EH (cell line): Measurements from ENCODE around the gene DNASE1.
A peak's percentile ranks its signal among the peaks of the same experiment; 100 is the strongest.

Experiments used
- DNase-seq: peaks from one replicate; pipeline ENCODE4 v3.0.0-alpha.2; 2015; ENCODE audit warnings: low read depth

The DNASE1 gene

DNA sequence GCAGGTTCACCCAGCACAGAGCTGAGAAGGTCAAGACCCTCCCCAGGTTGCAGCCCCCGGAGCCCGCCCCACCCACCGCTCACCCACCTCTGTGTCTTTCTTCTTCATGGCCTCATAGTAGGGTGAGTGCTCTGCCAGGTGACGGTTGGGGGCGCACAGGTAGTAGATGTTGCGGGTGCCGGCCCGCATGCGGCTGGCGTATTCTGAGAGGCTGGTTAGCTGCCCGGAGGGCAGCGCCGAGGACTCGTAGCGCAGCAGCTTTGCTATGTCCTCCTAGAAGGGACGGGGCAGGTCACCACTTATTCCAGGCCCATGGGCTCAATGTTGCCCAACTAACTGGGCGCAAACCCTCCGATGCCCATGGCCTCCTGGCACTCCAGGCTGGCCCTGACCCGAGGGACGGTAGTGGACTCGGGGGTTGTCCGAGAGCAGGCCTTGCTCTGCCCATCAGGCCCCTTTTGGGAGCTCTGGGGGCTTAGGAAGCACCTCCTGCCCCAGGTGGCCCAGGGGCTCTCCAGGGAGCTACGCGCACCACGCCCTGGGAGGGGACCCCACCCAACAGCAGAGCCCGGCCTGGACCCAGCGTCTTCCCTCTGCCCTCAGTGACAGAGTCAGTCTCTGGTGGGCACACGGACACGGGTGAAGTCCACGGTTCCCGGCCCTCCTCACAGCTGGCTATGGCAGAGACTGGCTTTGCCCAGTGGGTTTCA, 9.9 kb downstream of the DNASE1 start:
- no peak for DNase-seq

DNA sequence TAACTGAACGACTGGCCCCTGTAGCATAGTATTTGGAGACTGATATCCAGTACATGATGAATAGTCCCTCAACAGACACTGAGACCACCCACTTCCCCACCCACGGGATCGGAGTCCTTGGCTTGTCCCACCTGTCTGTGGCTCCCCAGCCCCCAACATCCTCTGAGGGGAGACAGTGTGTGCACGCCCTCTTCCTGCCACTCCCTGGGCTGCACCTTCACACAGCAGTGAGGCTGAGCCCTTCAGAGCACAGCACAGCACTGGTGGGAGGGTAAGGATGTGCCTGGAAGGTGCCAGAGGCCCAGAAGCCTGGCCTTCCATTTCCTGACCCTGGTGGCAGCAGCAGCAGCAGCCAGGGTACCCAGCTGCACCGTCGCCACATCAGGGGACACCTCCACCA, 11.0 kb downstream of the DNASE1 start:
- DNase-seq = no peak

DNA sequence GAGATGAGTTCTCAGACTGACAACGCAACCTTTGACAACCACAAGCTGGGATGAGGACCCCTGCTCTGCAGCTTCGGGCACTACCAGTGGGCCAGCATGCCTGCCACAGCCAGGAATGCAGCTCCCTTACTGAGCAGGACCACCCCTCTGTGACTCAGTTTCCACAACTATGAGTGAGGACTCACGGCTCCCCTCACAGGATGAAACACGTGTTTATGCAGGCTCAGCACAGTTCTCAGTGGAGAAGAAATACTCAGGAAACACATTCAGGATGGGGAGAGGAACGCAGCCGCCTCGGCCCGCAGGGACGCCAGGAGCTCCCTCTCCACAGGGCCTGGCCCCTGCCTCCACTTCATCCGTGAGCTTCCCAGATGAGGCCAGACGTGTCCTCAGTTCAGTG, 14.1 kb downstream of the DNASE1 start:
- DNase-seq = no peak

DNA sequence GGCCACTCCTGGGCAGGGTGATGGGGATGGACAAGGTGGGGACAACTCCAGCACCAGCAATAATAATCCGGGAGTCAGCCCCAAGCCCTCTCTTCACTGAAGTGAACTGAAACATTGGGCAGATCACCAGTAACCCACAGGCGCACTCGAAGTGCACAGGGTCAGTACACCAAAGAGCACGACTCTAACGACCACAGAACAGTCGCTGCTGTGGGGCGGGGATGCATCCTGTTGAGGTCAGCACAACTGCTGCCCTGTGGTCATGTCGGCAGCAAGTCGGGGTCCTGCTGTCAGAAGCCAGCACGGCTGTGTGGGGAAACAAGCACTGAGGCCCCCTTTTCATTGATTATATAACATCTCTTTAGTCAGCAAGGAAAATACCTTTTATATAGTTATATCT, 14.6 kb downstream of the DNASE1 start:
- DNase-seq = no peak

DNA sequence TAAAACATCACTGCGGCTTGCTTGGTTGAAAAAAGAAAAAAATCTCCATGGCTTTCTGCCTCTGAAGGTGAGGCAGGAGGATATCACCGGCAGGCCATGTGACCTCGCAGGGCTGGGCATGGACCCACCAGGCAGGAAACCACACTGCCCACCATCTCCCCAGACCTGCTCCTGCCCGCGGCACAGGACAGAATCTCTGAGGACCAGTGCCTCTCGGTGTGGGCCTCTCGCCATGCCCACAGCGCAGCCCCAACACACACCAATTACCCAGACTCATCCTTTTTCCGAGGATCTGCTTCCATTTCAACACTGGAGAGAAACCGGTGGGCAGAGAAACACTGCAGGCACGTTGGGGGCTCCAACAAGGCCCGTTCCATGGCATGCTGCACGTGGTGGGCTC, 16.2 kb downstream of the DNASE1 start:
- DNase-seq = no peak

DNA sequence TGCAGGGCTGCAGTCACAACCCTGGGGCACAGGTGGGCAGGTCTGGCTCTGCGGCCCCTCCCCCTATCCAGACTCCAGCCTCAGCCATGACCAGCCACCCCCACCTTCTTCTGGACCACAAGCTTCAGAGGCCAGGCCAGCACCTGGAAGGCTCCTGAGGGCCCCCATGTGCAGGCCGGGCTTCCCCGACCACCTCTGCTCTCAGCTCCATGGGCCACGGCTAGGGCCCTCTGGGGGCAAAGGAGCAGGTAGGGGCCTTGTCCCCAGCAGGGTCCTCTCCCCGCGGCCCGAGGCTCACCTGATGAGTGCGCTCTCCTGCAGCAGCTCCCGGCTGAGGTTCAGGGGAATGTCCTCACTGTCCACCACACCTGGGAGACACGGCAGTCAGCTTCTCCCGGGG, 16.9 kb downstream of the DNASE1 start:
- DNase-seq = no peak

DNA sequence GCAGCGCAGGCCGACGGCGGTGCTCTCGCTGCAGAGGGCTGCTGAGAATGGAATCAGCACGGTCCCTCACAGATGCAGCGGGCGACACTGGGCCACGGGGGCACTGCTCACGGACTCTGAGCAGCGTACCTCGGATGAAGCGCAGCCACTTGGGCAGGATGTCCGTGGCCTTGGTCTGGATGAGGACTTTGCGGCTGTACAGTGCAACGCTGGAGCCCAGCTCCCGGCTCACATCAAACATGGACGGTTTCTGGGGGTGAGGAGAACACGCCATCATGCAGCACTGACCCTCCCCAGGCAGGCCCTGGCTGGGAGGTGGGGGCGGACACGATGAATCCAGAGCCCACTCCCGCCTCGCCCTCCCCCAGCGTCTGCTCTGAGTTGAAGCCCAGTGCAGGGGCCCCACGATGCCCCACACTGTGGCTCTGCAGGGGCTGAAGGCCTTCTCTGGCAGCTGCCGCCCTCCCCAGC, 18.1 kb downstream of the DNASE1 start:
- DNase-seq = no peak

DNA sequence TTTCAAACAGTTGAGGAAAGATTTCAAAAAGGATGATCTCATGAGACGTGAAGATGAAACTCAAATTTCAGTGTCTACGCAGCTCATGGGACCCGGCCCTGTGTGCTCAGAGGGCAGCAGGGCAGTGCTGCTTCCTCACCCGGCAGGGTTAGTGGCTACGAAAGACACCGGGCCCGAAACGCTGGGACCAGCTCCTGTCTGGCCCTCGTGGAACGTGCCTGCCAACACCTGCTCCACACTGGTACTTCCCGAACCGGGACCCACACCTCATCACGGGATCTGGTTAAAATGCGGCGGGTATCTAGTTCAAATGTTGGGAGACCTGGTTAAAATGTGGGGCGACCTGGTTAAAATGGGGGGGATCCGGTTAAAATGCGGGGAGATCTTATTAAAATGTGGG, 18.7 kb downstream of the DNASE1 start:
- DNase-seq = no peak

DNA sequence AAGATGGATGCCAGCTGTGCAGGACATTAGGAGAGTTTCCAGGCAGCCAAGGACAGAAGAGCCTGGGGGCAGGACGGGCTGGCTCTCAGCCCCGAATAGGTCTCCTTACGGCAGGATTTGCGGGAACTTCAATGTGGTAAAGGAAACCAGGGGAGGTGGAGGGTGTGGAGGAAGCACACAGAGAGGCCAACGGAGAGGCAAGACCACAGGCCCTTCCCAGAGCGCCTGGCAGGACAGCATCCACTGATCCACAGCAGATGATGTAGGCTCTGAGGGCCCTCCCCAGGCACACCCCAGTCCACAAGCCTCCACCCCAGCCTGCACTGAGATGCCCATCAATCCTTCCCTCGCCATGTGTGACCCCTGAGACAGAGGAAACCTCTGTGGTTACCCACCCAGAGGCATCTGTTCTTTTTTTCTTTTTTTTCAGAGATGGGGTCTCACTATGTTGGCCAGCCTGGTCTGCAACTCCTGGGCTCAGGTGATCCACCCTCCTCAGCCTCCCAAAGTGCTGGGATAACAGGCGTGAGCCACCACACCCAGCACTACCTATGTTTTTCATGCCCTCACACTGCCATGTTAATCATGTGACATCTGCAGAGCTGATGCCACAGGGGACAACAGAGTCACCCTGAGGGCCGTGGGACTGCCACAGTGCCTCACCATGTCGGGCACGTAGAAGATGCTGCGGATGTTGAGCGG, 19.3 kb downstream of the DNASE1 start:
- no peak for DNase-seq

DNA sequence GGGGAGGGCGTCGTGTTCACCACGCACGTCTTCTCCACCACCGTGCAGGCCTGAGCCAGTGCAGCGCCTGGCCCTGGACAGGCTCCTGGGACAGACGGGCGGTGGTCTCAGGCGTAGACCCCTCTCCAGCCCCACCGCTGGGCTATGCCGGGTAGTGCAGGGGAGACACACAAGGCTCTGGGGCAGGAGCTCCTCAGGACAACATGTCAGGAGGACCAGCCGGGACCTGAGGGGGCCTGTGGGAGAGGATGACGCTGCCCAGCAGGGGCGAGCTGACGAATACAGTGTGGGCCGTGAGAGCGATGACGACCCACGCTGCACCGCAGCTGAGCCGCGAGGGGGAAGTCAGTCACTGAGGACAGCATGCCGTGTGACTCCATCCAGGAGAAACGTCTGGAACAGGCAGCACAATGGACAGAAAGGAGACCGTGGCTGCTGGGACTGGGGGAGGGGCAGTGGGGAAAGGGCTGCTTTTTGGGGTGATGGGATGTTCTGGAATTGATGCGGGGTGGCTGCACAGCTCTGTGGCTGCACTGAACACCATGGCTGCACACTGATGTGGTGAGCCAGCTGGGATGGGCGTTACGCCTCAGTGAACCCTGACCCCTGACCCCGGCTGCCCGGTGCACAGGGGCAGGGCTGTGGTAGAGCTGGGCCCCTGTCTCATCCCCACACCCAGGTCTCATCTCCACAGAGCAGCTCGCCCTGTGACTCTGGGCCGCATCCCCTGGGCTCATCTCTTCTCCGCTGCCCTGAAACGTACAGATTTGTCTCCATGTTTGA, 20.2 kb downstream of the DNASE1 start:
- no peak for DNase-seq

DNA sequence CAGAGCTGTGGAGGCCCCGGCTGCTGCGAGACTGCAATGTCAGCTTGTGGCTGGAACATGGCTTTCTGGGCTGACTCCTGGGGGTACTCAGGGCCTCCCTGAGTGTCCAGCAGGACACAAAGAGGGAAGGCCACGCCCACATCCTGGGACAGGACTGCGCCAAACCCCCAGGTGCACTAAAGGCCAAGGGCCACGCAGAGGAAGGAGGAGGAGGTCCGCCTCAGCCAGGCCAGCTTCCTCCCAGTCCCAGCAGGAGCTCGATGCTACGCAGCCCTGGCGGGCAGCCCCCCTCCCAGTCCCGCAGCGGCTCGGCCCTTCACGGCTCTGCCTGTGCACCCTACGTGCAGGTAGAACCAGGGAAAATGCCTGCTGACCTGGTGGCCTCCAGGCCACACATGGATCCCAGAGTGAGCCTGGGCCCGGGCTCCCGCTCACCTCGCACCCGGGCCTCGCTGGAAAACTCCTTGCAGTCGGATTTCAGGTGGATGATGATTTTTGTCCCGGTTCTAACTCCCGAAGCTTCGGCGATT, 21.2 kb downstream of the DNASE1 start:
- no peak for DNase-seq

DNA sequence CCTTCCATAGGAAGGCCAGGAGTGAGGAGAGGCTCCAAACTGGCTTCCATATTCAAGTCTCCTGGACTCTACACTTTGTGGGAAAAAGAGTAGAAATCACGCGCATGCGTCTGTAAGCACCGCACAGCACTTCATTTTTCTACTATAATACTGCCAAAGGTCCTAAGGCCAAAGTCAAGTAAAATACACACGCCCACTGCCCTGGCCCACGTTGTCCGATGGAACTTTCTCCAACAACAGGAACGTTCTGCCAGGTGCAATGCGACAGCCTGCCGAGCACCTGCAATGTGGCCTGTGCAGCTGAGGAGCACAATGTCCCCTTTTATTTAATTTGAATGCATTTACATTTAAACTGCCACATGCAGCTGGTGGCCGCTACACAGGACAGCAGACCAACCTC, 23.5 kb downstream of the DNASE1 start:
- no peak for DNase-seq

DNA sequence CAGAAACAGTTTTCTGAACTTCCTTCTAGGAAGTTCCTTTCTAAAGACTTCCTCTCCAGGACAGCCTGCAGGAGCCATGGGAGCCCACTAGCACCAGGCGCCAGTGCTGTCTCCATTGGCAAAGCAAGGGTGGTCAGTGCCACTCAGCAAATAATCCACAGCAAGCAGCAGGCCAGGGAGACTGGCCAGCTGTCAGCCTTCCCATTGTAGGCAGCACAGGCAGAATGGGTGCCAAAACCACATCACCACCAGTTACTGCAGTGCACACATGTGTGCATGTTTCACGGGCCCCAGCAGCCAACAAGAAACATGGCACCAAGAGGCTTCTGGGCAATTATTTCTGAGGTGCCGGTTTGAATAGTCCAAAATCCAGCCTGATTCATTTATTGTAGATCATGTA, 26.7 kb downstream of the DNASE1 start:
- DNase-seq = no peak

DNA sequence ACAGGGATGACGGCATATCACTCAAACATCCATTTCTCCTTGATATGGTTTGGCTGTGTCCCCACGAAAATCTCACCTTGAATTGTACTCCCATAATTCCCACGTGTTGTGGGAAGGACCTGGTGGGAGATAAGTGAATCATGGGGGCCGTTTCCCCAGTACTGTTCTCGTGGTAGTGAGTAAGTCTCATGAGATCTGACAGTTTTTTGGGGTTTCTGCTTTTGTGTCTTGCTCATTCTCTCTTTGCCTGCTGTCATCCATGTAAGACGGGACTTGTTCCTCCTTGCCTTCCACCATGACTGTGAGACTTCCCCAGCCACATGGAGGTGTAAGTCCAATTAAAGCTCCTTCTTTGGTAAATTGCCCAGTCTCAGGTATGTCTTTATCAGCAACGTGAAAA, 32.5 kb downstream of the DNASE1 start:
- DNase-seq = no peak

DNA sequence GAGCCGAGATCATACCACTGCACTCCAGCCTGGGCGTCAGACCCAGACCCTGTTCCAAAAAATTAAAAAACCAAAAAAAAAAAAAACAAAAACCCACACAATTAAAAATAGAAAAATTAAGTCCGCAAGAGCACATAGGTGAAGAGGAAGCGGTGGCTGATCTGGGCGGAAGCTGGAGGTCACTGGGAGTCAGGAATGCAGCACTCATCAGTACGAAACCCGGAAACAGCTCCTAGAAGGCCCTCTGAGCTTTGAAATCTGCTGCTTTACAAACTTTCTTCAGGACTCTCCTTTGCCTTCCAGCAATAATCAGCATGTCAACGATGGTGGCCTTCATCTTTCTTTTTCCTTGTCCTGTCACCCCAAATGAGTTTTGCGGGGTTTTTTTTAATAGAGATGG, 33.3 kb downstream of the DNASE1 start:
- no peak for DNase-seq

DNA sequence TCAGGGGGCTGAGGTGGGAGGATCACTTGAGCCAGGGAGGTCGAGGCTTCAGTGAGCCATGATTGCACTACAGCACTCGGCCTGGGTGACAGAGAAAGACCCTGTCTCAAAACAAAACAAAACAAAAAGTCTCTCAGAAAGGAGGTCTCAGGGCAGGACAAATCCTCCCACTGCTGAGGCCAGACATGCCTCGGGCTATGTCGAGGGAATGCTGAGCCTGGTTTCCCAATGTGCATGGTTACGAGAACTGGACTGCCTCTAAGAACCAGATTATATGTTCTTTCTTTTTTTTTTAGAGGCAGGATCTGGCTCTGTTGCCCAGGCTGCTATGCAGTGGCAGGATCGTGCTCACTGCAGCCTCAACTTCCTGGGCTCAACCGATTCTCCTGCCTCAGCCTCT, 35.2 kb downstream of the DNASE1 start:
- peak; percentile 66 for DNase-seq

DNA sequence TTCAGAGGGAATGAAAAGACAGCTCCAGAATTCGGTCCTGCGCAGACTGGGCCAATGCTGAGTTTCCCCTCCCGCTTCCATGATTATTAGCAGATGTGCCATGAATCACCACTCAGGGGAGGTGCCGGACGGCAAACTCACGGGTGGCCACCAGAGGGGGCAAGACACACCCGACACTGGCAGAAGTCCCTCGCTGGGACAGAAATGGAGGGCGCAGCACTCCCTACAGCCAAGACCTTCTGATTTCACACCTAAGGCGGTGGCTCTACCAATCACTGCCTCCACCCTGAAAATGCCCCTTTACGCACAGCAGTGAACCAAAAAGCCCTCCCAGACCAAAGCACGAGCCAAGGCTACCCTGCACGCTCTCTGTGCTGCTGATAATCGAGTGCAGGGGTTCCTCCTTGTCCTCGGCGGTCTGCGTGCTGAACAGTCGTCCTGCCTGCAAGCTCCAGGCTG, 36.0 kb downstream of the DNASE1 start:
- DNase-seq = peak; percentile 96

DNA sequence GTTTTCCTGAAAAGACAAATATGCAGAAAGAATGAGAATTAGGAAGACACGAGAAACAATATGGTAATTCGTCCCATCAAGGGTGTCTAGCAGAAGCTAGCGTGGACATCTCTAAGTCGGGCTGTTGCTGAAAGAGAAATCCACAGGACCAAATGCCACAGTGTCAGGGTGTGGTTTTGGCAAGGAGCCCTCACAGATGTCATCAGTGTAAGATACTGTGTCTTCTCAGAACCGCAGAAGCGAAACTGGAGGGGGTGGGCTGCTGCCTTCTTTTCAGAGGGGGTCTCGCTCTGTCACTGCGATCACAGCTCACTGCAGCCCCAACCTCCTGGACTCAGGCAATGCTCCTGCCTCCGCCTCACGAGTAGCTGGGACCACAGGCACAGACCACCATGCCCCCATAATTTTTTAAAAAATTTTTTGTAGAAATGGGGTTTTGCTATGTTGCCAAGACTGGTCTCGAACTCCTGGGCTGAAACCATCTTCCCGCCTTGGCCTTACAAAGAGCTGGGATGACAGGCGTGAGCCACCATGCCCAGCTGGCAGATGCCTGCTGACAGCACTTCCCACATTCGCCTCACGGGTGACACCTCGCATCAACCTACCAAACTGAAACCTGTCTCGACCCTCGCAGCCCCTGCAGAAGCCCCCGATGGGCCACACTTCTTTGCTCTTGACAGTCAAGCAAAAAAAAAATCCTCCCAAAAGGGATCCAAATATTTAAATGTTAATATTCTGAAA, 36.7 kb downstream of the DNASE1 start:
- peak; percentile 68 for DNase-seq

DNA sequence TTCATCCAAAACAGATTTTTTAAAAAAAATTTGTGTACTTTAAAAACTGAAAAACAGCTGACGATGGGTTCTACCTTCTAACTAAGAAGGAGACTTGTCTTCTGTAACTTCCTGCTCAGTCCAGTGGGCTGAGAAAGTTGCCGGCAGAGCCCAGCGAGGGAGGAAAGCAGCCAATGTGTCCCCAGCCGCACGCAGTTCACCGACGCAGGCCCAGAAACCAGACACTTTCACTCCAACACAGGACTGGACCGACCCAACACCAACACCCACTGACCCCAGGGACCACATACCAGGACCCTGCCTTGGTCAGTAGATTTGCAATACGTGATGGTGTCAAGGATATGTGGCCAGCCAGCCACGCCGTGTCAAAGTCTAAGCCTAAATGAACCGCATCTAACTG, 37.3 kb downstream of the DNASE1 start:
- DNase-seq = no peak

DNA sequence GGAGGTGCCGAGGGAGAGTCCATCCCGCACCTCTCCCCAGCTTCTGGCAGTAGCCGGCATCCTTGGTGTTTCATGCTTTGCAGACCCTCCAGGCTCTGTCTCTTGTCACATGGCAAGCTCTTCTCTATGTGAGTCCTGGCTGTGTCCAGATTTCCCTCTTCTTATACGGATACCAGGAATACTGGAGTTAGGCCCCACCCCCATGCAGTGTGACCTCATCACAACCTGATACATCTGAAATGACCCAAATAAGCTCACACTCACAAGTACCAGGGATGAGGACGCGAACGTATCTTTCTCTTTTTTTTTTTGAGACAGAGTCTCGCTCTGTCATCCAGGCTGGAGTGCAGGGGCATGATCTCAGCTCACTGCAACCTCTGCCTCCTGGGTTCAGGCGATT, 39.6 kb downstream of the DNASE1 start:
- no peak for DNase-seq

DNA sequence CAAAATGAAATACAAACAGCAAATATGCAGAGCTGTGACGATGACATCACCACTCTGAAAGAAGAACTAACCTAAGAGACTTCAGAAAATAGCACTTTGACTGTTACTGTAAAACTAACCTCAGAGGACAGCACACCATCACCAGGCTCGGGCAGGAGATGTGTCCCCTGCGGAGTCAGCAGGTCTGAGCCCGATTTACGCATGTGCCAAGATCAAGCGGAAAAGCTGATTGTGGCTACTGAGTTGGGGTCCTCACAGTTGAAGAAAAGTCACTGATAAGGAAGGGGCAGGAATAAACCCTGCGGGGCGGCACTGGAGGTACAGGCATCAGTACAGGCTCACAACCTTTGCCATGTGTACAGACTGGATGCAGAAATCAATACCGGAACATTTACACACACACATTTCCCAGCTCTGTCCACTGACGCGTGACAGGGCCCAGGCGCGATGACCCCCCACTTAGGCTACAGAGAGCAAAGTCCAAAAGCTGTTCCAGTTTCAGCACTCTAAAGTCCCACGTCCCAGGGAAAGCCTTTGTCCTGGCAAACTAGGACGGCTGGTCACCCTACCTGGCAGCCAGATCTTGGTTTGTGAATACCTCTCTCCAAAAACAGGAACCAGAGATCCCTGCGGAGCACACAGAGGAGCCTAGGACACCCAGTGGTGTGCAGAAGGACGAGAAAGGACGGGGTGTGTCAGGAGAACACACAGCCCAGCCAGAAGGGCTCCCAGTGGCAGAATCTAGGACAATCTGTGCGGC, 41.3 kb downstream of the DNASE1 start:
- DNase-seq = no peak
